ENCODE data around the gene AGBL1. TPM values are rescaled to one million over a fixed set of nuclear protein-coding genes. Genes with fewer than 3 reads are reported as not detected.

AGBL1 gene
- total and polyA plus RNA-seq, 2 donors, result 1.5 TPM; not detected in 1

DNA sequence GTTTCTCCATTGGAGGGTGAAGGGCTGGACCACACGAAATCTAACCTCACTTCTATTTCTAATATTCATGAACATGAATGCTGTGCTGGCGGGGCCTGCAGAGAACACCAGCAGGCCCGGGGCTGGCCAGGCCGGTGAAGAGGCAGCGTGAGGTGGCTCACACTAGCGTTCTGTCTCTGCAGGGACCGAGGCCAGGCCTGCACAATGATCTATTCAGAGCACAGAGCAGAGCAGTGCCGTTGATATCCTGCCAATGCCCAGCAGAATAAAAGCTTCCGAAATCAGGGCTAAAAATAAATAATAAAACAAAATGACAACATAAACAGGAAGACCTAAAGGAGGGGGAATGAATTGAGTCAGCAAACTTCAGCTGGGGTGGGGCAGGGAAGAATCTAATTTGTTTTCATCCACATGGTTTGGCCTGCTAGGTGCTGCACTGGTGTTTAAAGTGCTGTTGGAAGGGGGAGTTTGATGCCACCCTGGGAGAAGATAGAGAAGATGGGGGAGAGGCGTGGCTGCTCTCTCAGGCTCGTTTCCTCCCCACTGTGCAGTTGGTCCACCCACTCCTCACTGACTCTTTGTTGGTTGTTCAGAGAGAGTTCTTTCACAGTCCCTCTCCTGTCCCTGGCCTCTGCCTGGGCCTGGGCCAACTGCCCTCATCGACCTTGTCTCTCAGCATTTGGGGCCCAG, 837.1 kb downstream of the AGBL1 start:
- whole genome bisulfite sequencing, result 58% methylated on average over 12 of the region's 12 CpGs
- Histone ChIP-seq H3K27ac (ENCODE audit: low read depth) (no peak overlapping the region), H3K4me1 (ENCODE audit: insufficient read depth) (no peaks in the 10 kb centered on the region), H3K4me3 (ENCODE audit: low read depth, low read length) (no peak overlapping the region), H3K36me3 (ENCODE audit: insufficient read depth) (no peaks in the 10 kb centered on the region)
- DNase-seq (ENCODE audit: extremely low spot score), result no peak

- no peaks in the 10 kb centered on the region for H3K4me1 ChIP-seq (ENCODE audit: insufficient read depth)
These were observed 837.6 kb downstream of the AGBL1 start for GRCh38 chr15:86917361-86917671.

DNA sequence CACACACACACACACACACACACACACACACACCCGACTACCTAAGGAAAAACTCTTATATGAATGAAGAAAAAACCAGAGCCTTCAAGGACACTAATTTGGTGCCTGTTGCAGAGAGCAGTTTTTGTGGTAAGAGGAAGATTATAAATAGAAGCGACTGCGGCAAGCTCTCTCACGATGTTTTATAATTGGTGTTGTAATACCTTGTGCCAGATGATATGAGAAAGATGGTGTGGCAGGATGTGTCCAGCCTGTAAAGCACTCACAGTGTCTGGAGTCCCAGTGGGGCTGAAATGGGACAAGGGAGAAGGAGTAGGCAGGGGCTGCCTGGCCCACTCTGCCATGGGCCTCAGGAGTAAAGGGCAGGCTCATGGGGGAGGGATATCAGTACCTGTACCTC, 839.9 kb downstream of the AGBL1 start:
- Histone ChIP-seq H3K4me1 (ENCODE audit: insufficient read depth) (no peaks in the 10 kb centered on the region), H3K4me3 (ENCODE audit: low read depth, low read length) (no peak overlapping the region), H3K36me3 (ENCODE audit: insufficient read depth) (no peaks in the 10 kb centered on the region), H3K27ac (ENCODE audit: low read depth) (no peak overlapping the region)
- 43% methylated on average over 4 of the region's 4 CpGs for WGBS
- no peak for DNase-seq (ENCODE audit: extremely low spot score)

More at GRCh38 chr15:86917361-86917671, 837.6 kb downstream of the AGBL1 start:
- Histone ChIP-seq H3K4me3 (ENCODE audit: low read depth, low read length) (no peak overlapping the region), H3K36me3 (ENCODE audit: insufficient read depth) (no peaks in the 10 kb centered on the region), H3K27ac (ENCODE audit: low read depth) (no peak overlapping the region)
- 91% methylated on average over 5 of the region's 5 CpGs for WGBS
- no peak for DNase-seq (ENCODE audit: extremely low spot score)

DNA sequence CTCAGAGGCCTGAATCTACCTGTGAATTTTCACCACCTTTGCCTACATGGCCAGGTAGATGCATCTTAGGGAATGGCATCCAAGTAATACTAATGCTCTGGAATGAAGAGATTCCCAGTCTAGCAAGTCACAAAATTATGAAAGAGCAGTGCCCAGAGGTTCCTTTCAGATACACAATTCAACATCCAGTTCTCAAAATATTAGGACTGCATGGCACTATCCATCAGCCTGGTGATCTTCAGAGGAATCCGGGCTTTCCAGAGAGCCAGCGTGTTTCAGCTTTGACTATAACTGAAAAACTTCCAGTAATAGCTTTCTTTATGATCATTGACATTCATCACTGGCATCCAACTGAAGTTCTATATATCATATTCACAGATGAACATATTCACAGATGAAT, 849.8 kb downstream of the AGBL1 start:
- 90% methylated on average over 2 of the region's 2 CpGs for WGBS
- no peak overlapping the region for H3K4me3 ChIP-seq (ENCODE audit: low read depth, low read length)
- H3K36me3 ChIP-seq (ENCODE audit: insufficient read depth), result no peaks in the 10 kb centered on the region
- no peak overlapping the region for H3K27ac ChIP-seq (ENCODE audit: low read depth)
- no peak for DNase-seq (ENCODE audit: extremely low spot score)
- H3K4me1 ChIP-seq (ENCODE audit: insufficient read depth), result no peaks in the 10 kb centered on the region

- Histone ChIP-seq H3K4me3 (ENCODE audit: low read depth, low read length) (no peak overlapping the region), H3K4me1 (ENCODE audit: insufficient read depth) (no peaks in the 10 kb centered on the region), H3K27ac (ENCODE audit: low read depth) (no peak overlapping the region), H3K36me3 (ENCODE audit: insufficient read depth) (no peaks in the 10 kb centered on the region)
- WGBS, result 80% methylated on average over 4 of the region's 4 CpGs
- DNase-seq (ENCODE audit: extremely low spot score), result no peak
These were observed 852.8 kb downstream of the AGBL1 start for GRCh38 chr15:86932456-86932855.

- WGBS, result 72% methylated on average over 8 of the region's 8 CpGs
These were observed 856.2 kb downstream of the AGBL1 start for GRCh38 chr15:86935841-86936240.

GRCh38 chr15:86942285-86942684, 862.6 kb downstream of the AGBL1 start:
- Histone ChIP-seq H3K27ac (ENCODE audit: low read depth) (no peak overlapping the region), H3K4me1 (ENCODE audit: insufficient read depth) (no peaks in the 10 kb centered on the region), H3K36me3 (ENCODE audit: insufficient read depth) (no peaks in the 10 kb centered on the region), H3K4me3 (ENCODE audit: low read depth, low read length) (no peak overlapping the region)
- DNase-seq (ENCODE audit: extremely low spot score), result no peak
- 72% methylated on average over 3 of the region's 3 CpGs for WGBS

More at GRCh38 chr15:86935841-86936240, 856.2 kb downstream of the AGBL1 start:
- Histone ChIP-seq H3K36me3 (ENCODE audit: insufficient read depth) (no peaks in the 10 kb centered on the region), H3K27ac (ENCODE audit: low read depth) (no peak overlapping the region), H3K4me3 (ENCODE audit: low read depth, low read length) (no peak overlapping the region), H3K4me1 (ENCODE audit: insufficient read depth) (no peaks in the 10 kb centered on the region)
- no peak for DNase-seq (ENCODE audit: extremely low spot score)

DNA sequence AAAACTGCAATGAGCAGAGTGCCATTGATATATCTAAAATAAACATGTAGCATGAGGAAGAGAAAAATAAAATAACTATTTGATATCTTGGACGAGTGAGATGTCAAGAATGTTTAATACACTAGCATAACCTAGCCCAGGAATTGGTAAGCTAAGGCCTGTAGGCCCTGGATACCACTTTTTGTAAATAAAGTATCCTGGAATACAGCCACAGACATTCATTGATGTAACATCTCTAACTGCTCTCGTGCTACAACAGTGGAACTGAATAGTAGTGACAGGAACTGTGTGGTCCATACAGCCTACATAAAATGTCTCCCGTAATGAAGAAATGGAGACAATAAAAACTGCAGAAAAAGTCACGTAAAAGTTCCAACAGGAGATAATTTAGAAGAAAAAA, 869.0 kb downstream of the AGBL1 start:
- Histone ChIP-seq H3K4me3 (ENCODE audit: low read depth, low read length) (no peak overlapping the region), H3K36me3 (ENCODE audit: insufficient read depth) (no peaks in the 10 kb centered on the region), H3K4me1 (ENCODE audit: insufficient read depth) (no peaks in the 10 kb centered on the region), H3K27ac (ENCODE audit: low read depth) (no peak overlapping the region)
- DNase-seq (ENCODE audit: extremely low spot score), result no peak
- WGBS, result 58% methylated on average over 4 of the region's 4 CpGs

DNA sequence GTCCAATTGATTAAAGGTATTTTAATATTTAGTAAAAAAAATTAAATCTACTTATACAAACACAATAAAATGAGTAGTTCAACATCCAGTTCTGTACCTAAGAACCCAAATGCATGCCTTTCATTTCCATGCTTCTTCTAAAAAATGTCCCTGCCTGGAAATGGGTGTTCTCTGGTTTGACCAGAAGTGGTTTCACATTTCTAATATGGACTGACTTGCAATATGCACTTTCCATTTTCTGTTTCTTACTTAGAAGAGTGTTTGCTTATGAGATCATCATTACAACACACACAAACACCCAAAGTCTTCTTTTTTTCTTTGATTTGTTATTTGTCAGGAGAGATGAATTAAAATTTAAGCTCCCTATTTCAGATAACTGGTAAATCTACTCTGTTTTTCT, 879.6 kb downstream of the AGBL1 start:
- no peak overlapping the region for H3K4me3 ChIP-seq (ENCODE audit: low read depth, low read length)
- H3K4me1 ChIP-seq (ENCODE audit: insufficient read depth), result no peaks in the 10 kb centered on the region
- no peak for DNase-seq (ENCODE audit: extremely low spot score)
- no peak overlapping the region for H3K27ac ChIP-seq (ENCODE audit: low read depth)
- H3K36me3 ChIP-seq (ENCODE audit: insufficient read depth), result no peaks in the 10 kb centered on the region

DNA sequence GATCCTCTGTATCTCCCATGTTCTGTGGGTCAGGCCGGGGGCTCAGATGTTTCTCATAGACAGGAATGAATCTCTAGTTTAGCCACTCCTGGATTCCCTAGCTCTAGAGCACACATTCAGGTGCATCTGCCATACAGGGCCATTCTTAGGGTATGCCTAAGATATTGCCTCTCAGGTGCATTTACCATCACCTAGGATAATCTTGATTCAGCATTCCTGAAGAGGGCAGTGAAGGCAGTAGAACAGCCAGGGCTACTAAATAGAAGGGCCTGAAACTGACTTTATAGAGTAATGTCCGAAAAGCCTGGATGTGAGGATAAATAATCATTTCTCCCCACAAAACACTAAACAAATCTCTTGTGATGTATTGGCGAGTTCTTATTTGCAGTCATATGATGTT, 882.0 kb downstream of the AGBL1 start:
- Histone ChIP-seq H3K4me1 (ENCODE audit: insufficient read depth) (no peaks in the 10 kb centered on the region), H3K4me3 (ENCODE audit: low read depth, low read length) (no peak overlapping the region), H3K27ac (ENCODE audit: low read depth) (no peak overlapping the region), H3K36me3 (ENCODE audit: insufficient read depth) (no peaks in the 10 kb centered on the region)
- 89% methylated on average over 3 of the region's 3 CpGs for WGBS
- DNase-seq (ENCODE audit: extremely low spot score), result no peak

DNA sequence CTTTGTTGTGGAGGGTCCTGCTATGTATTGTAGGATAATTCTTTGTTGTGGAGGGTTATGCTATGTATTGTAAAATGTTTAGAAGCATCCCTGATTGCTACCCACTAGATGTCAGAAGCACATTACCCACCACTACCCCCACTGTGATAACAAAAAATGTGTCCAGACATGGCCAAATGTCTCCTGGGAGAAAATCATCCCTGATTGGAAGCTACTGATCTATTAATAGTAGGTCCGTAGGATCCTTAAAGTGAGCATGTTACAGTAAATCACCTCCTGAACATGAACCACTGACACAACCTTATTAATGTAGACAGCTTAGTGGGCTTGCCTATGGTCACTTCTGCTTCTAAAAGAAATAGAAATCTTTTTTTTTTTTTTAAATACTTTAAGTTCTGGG, 884.6 kb downstream of the AGBL1 start:
- Histone ChIP-seq H3K27ac (ENCODE audit: low read depth) (no peak overlapping the region), H3K36me3 (ENCODE audit: insufficient read depth) (no peaks in the 10 kb centered on the region), H3K4me3 (ENCODE audit: low read depth, low read length) (no peak overlapping the region), H3K4me1 (ENCODE audit: insufficient read depth) (no peaks in the 10 kb centered on the region)
- 69% methylated on average over 1 of the region's 1 CpG for WGBS
- DNase-seq (ENCODE audit: extremely low spot score), result no peak

DNA sequence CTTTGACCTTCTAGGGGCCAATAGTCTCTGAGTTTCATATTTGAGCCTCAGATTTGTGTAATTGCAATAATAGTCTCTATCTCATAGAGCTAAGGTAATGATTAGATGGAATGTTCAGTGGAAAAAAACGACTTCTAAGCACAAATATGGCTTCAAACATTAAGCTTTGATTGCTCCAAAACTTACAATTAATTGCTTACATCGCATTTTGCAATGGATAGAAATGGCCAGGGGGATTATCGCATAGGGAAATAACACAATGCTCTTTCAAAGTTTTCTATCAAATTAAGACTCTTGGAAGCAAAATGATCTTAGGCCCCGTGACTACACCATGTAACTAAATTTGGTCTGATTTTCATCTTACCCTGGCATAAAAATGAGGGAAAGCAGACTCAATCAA, 888.6 kb downstream of the AGBL1 start:
- H3K4me1 ChIP-seq (ENCODE audit: insufficient read depth), result no peaks in the 10 kb centered on the region
- no peaks in the 10 kb centered on the region for H3K36me3 ChIP-seq (ENCODE audit: insufficient read depth)
- DNase-seq (ENCODE audit: extremely low spot score), result no peak
- H3K4me3 ChIP-seq (ENCODE audit: low read depth, low read length), result no peak overlapping the region
- 82% methylated on average over 4 of the region's 4 CpGs for WGBS
- H3K27ac ChIP-seq (ENCODE audit: low read depth), result no peak overlapping the region

GRCh38 chr15:86969364-86969763, 889.7 kb downstream of the AGBL1 start:
- Histone ChIP-seq H3K27ac (ENCODE audit: low read depth) (no peak overlapping the region), H3K36me3 (ENCODE audit: insufficient read depth) (no peaks in the 10 kb centered on the region), H3K4me3 (ENCODE audit: low read depth, low read length) (no peak overlapping the region), H3K4me1 (ENCODE audit: insufficient read depth) (no peaks in the 10 kb centered on the region)
- WGBS, result 91% methylated on average over 4 of the region's 4 CpGs
- no peak for DNase-seq (ENCODE audit: extremely low spot score)

GRCh38 chr15:86973284-86973844, 893.7 kb downstream of the AGBL1 start:
- H3K4me3 ChIP-seq (ENCODE audit: low read depth, low read length), result no peak overlapping the region
- no peaks in the 10 kb centered on the region for H3K4me1 ChIP-seq (ENCODE audit: insufficient read depth)
- WGBS, result 83% methylated on average over 2 of the region's 2 CpGs
- H3K27ac ChIP-seq (ENCODE audit: low read depth), result no peak overlapping the region
- no peaks in the 10 kb centered on the region for H3K36me3 ChIP-seq (ENCODE audit: insufficient read depth)
- DNase-seq (ENCODE audit: extremely low spot score), result no peak

DNA sequence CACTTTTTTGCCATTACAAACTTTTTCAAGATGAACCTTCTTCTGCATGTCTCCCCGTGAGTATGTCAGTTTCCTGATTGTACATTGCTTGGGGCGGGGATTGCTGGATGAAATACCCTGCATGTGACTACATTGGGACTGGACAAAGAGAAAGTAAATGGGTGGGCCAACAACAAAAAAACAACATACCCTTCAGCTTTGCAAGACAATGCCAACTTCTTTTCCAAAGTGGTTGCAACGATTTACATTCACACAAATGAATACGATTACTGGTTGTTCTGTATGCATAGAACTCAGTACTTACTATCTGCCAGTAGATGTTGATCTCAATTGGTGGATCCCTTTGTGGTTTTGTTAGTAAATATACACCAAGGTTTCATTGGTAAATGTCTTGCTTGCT, 908.4 kb downstream of the AGBL1 start:
- Histone ChIP-seq H3K27ac (ENCODE audit: low read depth) (no peak overlapping the region), H3K4me1 (ENCODE audit: insufficient read depth) (no peaks in the 10 kb centered on the region), H3K4me3 (ENCODE audit: low read depth, low read length) (no peak overlapping the region), H3K36me3 (ENCODE audit: insufficient read depth) (no peaks in the 10 kb centered on the region)
- 79% methylated on average over 4 of the region's 4 CpGs for WGBS
- no peak for DNase-seq (ENCODE audit: extremely low spot score)

All from urinary bladder (tissue), 4 donors.